GM23338 (cell line): ENCODE results near the gene GALNT9. TPM values are rescaled to one million over a fixed set of nuclear protein-coding genes. Genes with fewer than 3 reads are reported as not detected.

ENCODE experiments used
- ATAC-seq: fragments of 200-7000 bp; cut with Tn5 transposase; 3 replicates; pipeline ENCODE4 v1.9.1; 2020
- DNase-seq: peaks from one replicate; pipeline ENCODE4 v3.0.0-alpha.2; 2015; ENCODE audit warnings: low spot score
- H2AFZ ChIP-seq: fragments of 200-600 bp; sonication (generic); 2 replicates; pipeline ENCODE4 v1.8.0; 2016; ENCODE audit warnings: antibody characterized with exemption, mild to moderate bottlenecking, moderate library complexity
- H3F3A ChIP-seq: fragments of 200-600 bp; sonication (generic); replicated peaks from 2 replicates; pipeline ENCODE4 v1.8.0; 2017; ENCODE audit warnings: antibody characterized with exemption, mixed run types, low read depth
- H3K27ac ChIP-seq: fragments of 200-600 bp; sonication (generic); 2 replicates; pipeline ENCODE4 v1.6.1; 2016; ENCODE audit warnings: low read depth
- H3K27me3 ChIP-seq: fragments of 200-600 bp; sonication (generic); 2 replicates; pipeline ENCODE4 v1.8.0; 2016; ENCODE audit warnings: mild to moderate bottlenecking, mixed run types, moderate library complexity; ENCODE audit not compliant: insufficient read depth
- H3K36me3 ChIP-seq: fragments of 200-600 bp; sonication (generic); 2 replicates; pipeline ENCODE4 v1.8.0; 2016; ENCODE audit warnings: mild to moderate bottlenecking; ENCODE audit not compliant: insufficient read depth
- H3K4me1 ChIP-seq: fragments of 200-600 bp; sonication (generic); 2 replicates; pipeline ENCODE4 v1.8.0; 2016; ENCODE audit warnings: mild to moderate bottlenecking, moderate library complexity; ENCODE audit not compliant: insufficient read depth
- H3K4me2 ChIP-seq: fragments of 200-600 bp; sonication (generic); 2 replicates; pipeline ENCODE4 v1.7.1; 2017; ENCODE audit warnings: mixed run types
- H3K4me3 ChIP-seq: fragments of 200-600 bp; sonication (generic); 2 replicates; pipeline ENCODE4 v1.6.1; 2016; ENCODE audit warnings: mixed run types
- H3K79me2 ChIP-seq: fragments of 200-600 bp; sonication (generic); replicated peaks from 2 replicates; pipeline ENCODE4 v1.8.0; 2017; ENCODE audit warnings: mild to moderate bottlenecking; ENCODE audit not compliant: insufficient read depth
- H3K9me2 ChIP-seq: fragments of 200-600 bp; sonication (generic); 2 replicates; pipeline ENCODE4 v1.8.0; 2017; ENCODE audit not compliant: insufficient read depth
- H4K20me1 ChIP-seq: fragments of 200-600 bp; sonication (generic); replicated peaks from 2 replicates; pipeline ENCODE4 v1.8.0; 2017; ENCODE audit warnings: mild to moderate bottlenecking; ENCODE audit not compliant: insufficient read depth
- H3K27ac Mint-ChIP-seq: 2 replicates; pipeline ENCODE4 v1.8.0; 2020; ENCODE audit warnings: inconsistent platforms, mild to moderate bottlenecking, moderate library complexity, mixed read lengths
- H3K27me3 Mint-ChIP-seq: 3 replicates; pipeline ENCODE4 v1.8.0; 2022; ENCODE audit warnings: low read depth, mild to moderate bottlenecking, moderate library complexity, mixed read lengths, inconsistent platforms; ENCODE audit not compliant: insufficient read depth, poor library complexity
- H3K36me3 Mint-ChIP-seq: 3 replicates; pipeline ENCODE4 v1.8.0; 2021; ENCODE audit warnings: low read depth, mild to moderate bottlenecking, inconsistent platforms, moderate library complexity, mixed read lengths
- H3K4me1 Mint-ChIP-seq: 3 replicates; pipeline ENCODE4 v1.8.0; 2020; ENCODE audit warnings: mild to moderate bottlenecking, inconsistent platforms, mixed read lengths
- H3K4me3 Mint-ChIP-seq: 3 replicates; pipeline ENCODE4 v1.8.0; 2021; ENCODE audit warnings: moderate library complexity, mild to moderate bottlenecking, inconsistent platforms, mixed read lengths
- H3K9me3 Mint-ChIP-seq: 3 replicates; pipeline ENCODE4 v1.8.0; 2020; ENCODE audit warnings: moderate library complexity, mild to moderate bottlenecking, inconsistent platforms, mixed read lengths
- CREB1 ChIP-seq: fragments of 250-450 bp; sonication (Bioruptor Pico); IDR thresholded peaks from 2 replicates; pipeline ENCODE4 v1.5.0; 2020; ENCODE audit warnings: low read depth, mild to moderate bottlenecking, moderate library complexity
- CTCF ChIP-seq, 2 experiments: fragments of 200-600 bp in 1 of 2; sonication (generic) in 1 of 2; conservative IDR thresholded peaks; 2 replicates each; pipeline versions ENCODE4 v1.5.1 to v1.6.1; 2016 to 2017; ENCODE audit warnings: antibody characterized with exemption in 2 of 2, low read depth in 2 of 2, mild to moderate bottlenecking in 2 of 2, moderate library complexity in 1 of 2
- ETS1 ChIP-seq: IDR thresholded peaks from 2 replicates; pipeline ENCODE4 v1.6.1; 2016; ENCODE audit warnings: antibody characterized with exemption
- EZH2phosphoT487 ChIP-seq: fragments of 200-600 bp; sonication (generic); IDR thresholded peaks from one replicate; pipeline ENCODE4 v1.8.1; 2018; ENCODE audit warnings: antibody characterized with exemption; ENCODE audit not compliant: unreplicated experiment
- JUNB ChIP-seq: IDR thresholded peaks from one replicate; pipeline ENCODE4 v1.6.1; 2016; ENCODE audit warnings: antibody characterized with exemption; ENCODE audit not compliant: unreplicated experiment
- NANOG ChIP-seq: IDR thresholded peaks from 2 replicates; pipeline ENCODE4 v1.6.1; 2016; ENCODE audit warnings: antibody characterized with exemption, borderline replicate concordance
- POLR2AphosphoS5 ChIP-seq: IDR thresholded peaks from 2 replicates; pipeline ENCODE4 v1.6.1; 2016; ENCODE audit warnings: antibody characterized with exemption, low read depth
- REST ChIP-seq: IDR thresholded peaks from one replicate; pipeline ENCODE4 v1.6.1; 2018; ENCODE audit warnings: antibody characterized with exemption; ENCODE audit not compliant: unreplicated experiment
- STAT1 ChIP-seq: IDR thresholded peaks from one replicate; pipeline ENCODE4 v1.6.1; 2016; ENCODE audit warnings: antibody characterized with exemption; ENCODE audit not compliant: unreplicated experiment
- ZNF114 ChIP-seq: fragments of 250-450 bp; sonication (Bioruptor Pico); IDR thresholded peaks from 2 replicates; pipeline ENCODE4 v1.5.0; 2020; ENCODE audit warnings: mild to moderate bottlenecking, moderate library complexity
- ZNF331 ChIP-seq: fragments of 250-450 bp; sonication (Bioruptor Pico); IDR thresholded peaks from 2 replicates; pipeline ENCODE4 v1.5.0; 2020; ENCODE audit warnings: low read depth, mild to moderate bottlenecking, moderate library complexity
- ZNF462 ChIP-seq: fragments of 250-450 bp; sonication (Bioruptor Pico); IDR thresholded peaks from 2 replicates; pipeline ENCODE4 v1.5.0; 2020; ENCODE audit warnings: mild to moderate bottlenecking, moderate library complexity
- polyA plus RNA-seq: library from polyadenylated mRNA; unstranded; fragments of >200 nt; fragmentation: Nextera tagmentation; extraction: Ambion mirVana; gene quantifications from 2 replicates; pipeline ENCODE4 v1.2.1, GENCODE V29; 2016
- total RNA-seq: library from RNA; depleted of rRNA; stranded (reverse); fragments of >200 nt; shearing (Covaris generic); gene quantifications from 2 replicates; pipeline ENCODE4 v1.2.3, GENCODE V29; 2014

Gene GALNT9
- total and polyA plus RNA-seq, 2 experiments from 2014 or later, result 0.81 to 2.5 TPM

DNA sequence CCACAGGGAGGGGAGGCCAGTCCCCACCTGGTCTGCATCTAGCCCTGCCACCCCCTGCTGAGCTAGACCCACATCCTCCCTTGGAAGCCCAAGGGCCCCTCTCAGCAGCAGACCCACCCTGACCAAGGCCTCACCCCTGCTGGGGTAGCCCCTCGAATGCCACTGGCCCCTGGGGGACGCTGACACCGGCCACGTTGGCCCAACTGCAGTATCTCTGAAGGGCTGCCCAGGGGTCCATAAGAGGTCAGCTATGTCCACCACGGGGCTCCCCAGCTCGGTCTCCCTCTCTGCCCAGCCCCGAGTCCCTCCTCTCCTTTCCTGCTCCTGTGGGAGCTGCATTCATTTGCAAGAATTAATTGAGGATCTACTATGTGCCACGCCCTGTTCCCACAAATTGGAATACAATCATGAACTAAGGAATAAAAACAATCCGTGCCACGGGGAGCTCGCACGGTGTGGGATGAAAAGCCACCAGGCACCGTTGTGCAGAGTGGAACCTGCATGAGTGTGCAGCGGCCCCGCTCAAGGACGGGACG, 71.4 kb downstream of the GALNT9 start (continued):
- TF ChIP-seq CREB1 (CRISPR knock-in tag), result no peak
- TF ChIP-seq JUNB, result no peak
- TF ChIP-seq ZNF114 (CRISPR knock-in tag), result no peak

- Histone ChIP-seq H3K9me2 (no peaks in the 10 kb centered on the region), H3K79me2 (no peaks in the 10 kb centered on the region), H3K4me1 (peaks cover 12% of the 10 kb centered on the region; the same call in 1 of the 2 replicates), H4K20me1 (no peaks in the 10 kb centered on the region), H3K36me3 (no peaks in the 10 kb centered on the region), H3K27me3 (no peaks in the 10 kb centered on the region), H3K4me3 (no peak overlapping the region), H3K4me2 (no peak overlapping the region), H3F3A (no peaks in the 10 kb centered on the region), H2AFZ (no peak overlapping the region), H3K27ac (no peak overlapping the region)
- Mint-ChIP-seq H3K9me3 (no peaks in the 10 kb centered on the region), H3K4me1 (peaks cover 23% of the 10 kb centered on the region), H3K27me3 (peaks cover 16% of the 10 kb centered on the region), H3K4me3 (no peak overlapping the region), H3K27ac (no peak overlapping the region), H3K36me3 (no peaks in the 10 kb centered on the region; the same call in 2 of the 3 replicates)
- no peak for DNase-seq
- ATAC-seq, result no peak
- TF ChIP-seq REST (no peak), ZNF462 (CRISPR knock-in tag) (no peak), STAT1 (no peak), ZNF331 (CRISPR knock-in tag) (no peak), ETS1 (no peak), JUNB (no peak), ZNF114 (CRISPR knock-in tag) (no peak), POLR2AphosphoS5 (no peak), EZH2phosphoT487 (no peak), NANOG (no peak), CTCF (conservative IDR thresholded peaks at IDR 0.05; ENCODE audit: low read depth in 2 of 2) (no peak)
These were observed 72.0 kb downstream of the GALNT9 start for GRCh38 chr12:132257206-132257954.
